ENCODE results near the gene SORCS2.

Gene SORCS2

GRCh38 chr4:7276515-7276914 is 84.2 kb downstream of the SORCS2 start:
- no peak for DNase-seq (ENCODE audit: low spot score)
- in situ Hi-C loops (cut with MboI; ENCODE audit: low sequenced_read_pairs, unreplicated experiment): no loop called here
- TF ChIP-seq CTCF (IDR thresholded peaks at IDR 0.05; ENCODE audit: borderline replicate concordance, control extremely low read depth, extremely low read depth, insufficient read depth, missing control alignments): no peak

GRCh38 chr4:7278071-7278765 is 85.9 kb downstream of the SORCS2 start:
- TF ChIP-seq CTCF (IDR thresholded peaks at IDR 0.05; ENCODE audit: borderline replicate concordance, control extremely low read depth, extremely low read depth, insufficient read depth, missing control alignments): no peak
- no peak for DNase-seq (ENCODE audit: low spot score)
- in situ Hi-C loops (cut with MboI; ENCODE audit: low sequenced_read_pairs, unreplicated experiment): no loop called here

- in situ Hi-C loops (cut with MboI; ENCODE audit: low sequenced_read_pairs, unreplicated experiment): no loop called here
- DNase-seq (ENCODE audit: low spot score): no peak
- no peak for TF ChIP-seq CTCF (IDR thresholded peaks at IDR 0.05; ENCODE audit: borderline replicate concordance, control extremely low read depth, extremely low read depth, insufficient read depth, missing control alignments)
Measured at GRCh38 chr4:7278981-7279380, 86.6 kb downstream of the SORCS2 start.

- TF ChIP-seq CTCF (IDR thresholded peaks at IDR 0.05; ENCODE audit: borderline replicate concordance, control extremely low read depth, extremely low read depth, insufficient read depth, missing control alignments): no peak
- in situ Hi-C loops (cut with MboI; ENCODE audit: low sequenced_read_pairs, unreplicated experiment): no loop called here
- no peak for DNase-seq (ENCODE audit: low spot score)
Measured at GRCh38 chr4:7279902-7280301, 87.6 kb downstream of the SORCS2 start.

- no peak for TF ChIP-seq CTCF (IDR thresholded peaks at IDR 0.05; ENCODE audit: borderline replicate concordance, control extremely low read depth, extremely low read depth, insufficient read depth, missing control alignments)
- DNase-seq (ENCODE audit: low spot score): no peak
- in situ Hi-C loops (cut with MboI; ENCODE audit: low sequenced_read_pairs, unreplicated experiment): no loop called here
Measured at GRCh38 chr4:7280926-7281690, 88.8 kb downstream of the SORCS2 start.

- in situ Hi-C loops (cut with MboI; ENCODE audit: low sequenced_read_pairs, unreplicated experiment): no loop called here
- DNase-seq (ENCODE audit: low spot score): no peak
- TF ChIP-seq CTCF (IDR thresholded peaks at IDR 0.05; ENCODE audit: borderline replicate concordance, control extremely low read depth, extremely low read depth, insufficient read depth, missing control alignments): no peak
Measured at GRCh38 chr4:7281691-7282665, 89.6 kb downstream of the SORCS2 start.

Data from GM13976 (cell line).